GM12878 (cell line): Measurements from ENCODE around the gene NECTIN1. TPM values are rescaled to one million over a fixed set of nuclear protein-coding genes. Genes with fewer than 3 reads are reported as not detected.

Source experiments
- ATAC-seq: fragments of 200-7000 bp; cut with Tn5 transposase; 3 replicates; pipeline ENCODE4 v1.9.1; 2020; ENCODE audit warnings: mild to moderate bottlenecking, moderate library complexity
- BruUV-seq: library from RNA; stranded (reverse); fragments of 400-500 nt; replicated peaks from 2 replicates; lab custom pipeline; 2021; lab: Mats Ljungman, UMichigan
- CTCF ChIA-PET: fragments of 300-600 bp; sonication (Branson Sonifier 250); formaldehyde crosslinking; extraction: SDS; loops from one replicate; lab custom pipeline; 2021; ENCODE audit warnings: inconsistent platforms; lab: Yijun Ruan, JAX
- POLR2A ChIA-PET: fragments of 350-600 bp; formaldehyde crosslinking; extraction: SDS; loops from one replicate; lab custom pipeline; 2021; ENCODE audit warnings: inconsistent platforms; lab: Charles Lee
- RAD21 ChIA-PET: fragments of 300-600 bp; sonication (Branson Sonifier 250); formaldehyde crosslinking; loops from one replicate; lab custom pipeline; 2023; ENCODE audit warnings: antibody characterized with exemption; ENCODE audit not compliant: unreplicated experiment; lab: Charles Lee
- SMC1A ChIA-PET: fragments of 300-600 bp; sonication (Branson Sonifier 250); formaldehyde crosslinking; loops from one replicate; lab custom pipeline; 2023; ENCODE audit not compliant: unreplicated experiment, uncharacterized antibody; lab: Charles Lee
- DNase-seq: peaks from one replicate; pipeline ENCODE4 v3.0.0-alpha.2; 2011; ENCODE audit warnings: low read depth, low spot score
- FAIRE-seq: peaks from 3 replicates; lab custom pipeline; 2011; peaks lifted over from hg19 to GRCh38; lab: Jason Lieb, UNC
- H2AFZ ChIP-seq: 2 replicates; pipeline ENCODE4 v1.6.0; 2011; ENCODE audit warnings: low read depth, low read length, control low read depth; ENCODE audit not compliant: control insufficient read depth
- H3K27ac ChIP-seq: 2 replicates; pipeline ENCODE4 v1.5.1; 2011; ENCODE audit warnings: control low read depth; ENCODE audit not compliant: control insufficient read depth, insufficient read depth
- H3K27me3 ChIP-seq, 2 experiments: replicated peaks in 1 of 2; 2 replicates each; pipeline versions ENCODE4 v1.6.0 to v1.6.1; 2011; ENCODE audit warnings: low read length in 1 of 2; ENCODE audit not compliant: control insufficient read depth in 2 of 2, insufficient read depth in 2 of 2
- H3K36me3 ChIP-seq, 2 experiments: 2 replicates each; pipeline ENCODE4 v1.5.1; 2011; ENCODE audit warnings: low read length in 1 of 2; ENCODE audit not compliant: control insufficient read depth in 2 of 2, insufficient read depth in 2 of 2
- H3K4me1 ChIP-seq: 2 replicates; pipeline ENCODE4 v1.6.1; 2011; ENCODE audit warnings: mild to moderate bottlenecking, low read length, moderate library complexity, mixed read lengths; ENCODE audit not compliant: control insufficient read depth, insufficient read depth
- H3K4me2 ChIP-seq: 2 replicates; pipeline ENCODE4 v1.6.0; 2011; ENCODE audit warnings: control low read depth; ENCODE audit not compliant: control insufficient read depth, insufficient read depth
- H3K4me3 ChIP-seq: fragments of 200-600 bp; sonication (generic); 2 replicates; pipeline ENCODE4 v1.5.1; 2016
- H3K79me2 ChIP-seq: 2 replicates; pipeline ENCODE4 v1.6.0; 2011; ENCODE audit warnings: low read length; ENCODE audit not compliant: control insufficient read depth, insufficient read depth
- H3K9ac ChIP-seq: 2 replicates; pipeline ENCODE4 v1.8.0; 2011; ENCODE audit warnings: low read length, control low read depth, mixed read lengths; ENCODE audit not compliant: control insufficient read depth, insufficient read depth
- H3K9me3 ChIP-seq: replicated peaks from 3 replicates; pipeline ENCODE4 v1.5.1; 2011; ENCODE audit warnings: mild to moderate bottlenecking, low read length; ENCODE audit not compliant: control insufficient read depth, insufficient read depth
- H4K20me1 ChIP-seq: 2 replicates; pipeline ENCODE4 v1.6.0; 2011; ENCODE audit not compliant: control insufficient read depth, insufficient read depth
- CBX3 ChIP-seq: fragments of 200-600 bp; sonication (generic); IDR thresholded peaks from 2 replicates; pipeline ENCODE4 v1.6.1; 2016; ENCODE audit warnings: low read depth, borderline replicate concordance
- ELK1 ChIP-seq: IDR thresholded peaks from 2 replicates; pipeline ENCODE4 v1.6.1; 2012; ENCODE audit warnings: low read depth, low read length, improper control_type of control experiment
- FOS ChIP-seq: IDR thresholded peaks from 3 replicates; pipeline ENCODE4 v1.6.1; 2011; ENCODE audit warnings: borderline replicate concordance; ENCODE audit not compliant: insufficient read length; ENCODE audit errors: extremely low read depth
- FOXM1 ChIP-seq: IDR thresholded peaks from 2 replicates; pipeline ENCODE4 v1.6.1; 2012; ENCODE audit warnings: low read depth, mild to moderate bottlenecking, inconsistent platforms, low read length, moderate library complexity
- GABPA ChIP-seq: IDR thresholded peaks from 2 replicates; pipeline ENCODE4 v1.6.1; 2014; ENCODE audit warnings: antibody characterized with exemption, low read depth, mild to moderate bottlenecking, inconsistent platforms
- KDM1A ChIP-seq: fragments of 200-600 bp; sonication (generic); IDR thresholded peaks from 2 replicates; pipeline ENCODE4 v1.6.1; 2016; ENCODE audit warnings: borderline replicate concordance
- LARP7 ChIP-seq: fragments of 450-650 bp; IDR thresholded peaks from 2 replicates; pipeline ENCODE4 v1.6.1; 2017; ENCODE audit warnings: mild to moderate bottlenecking
- POLR2AphosphoS2 ChIP-seq: IDR thresholded peaks from 2 replicates; pipeline ENCODE4 v1.6.1; 2011; ENCODE audit warnings: low read depth, mild to moderate bottlenecking, low read length, improper control_type of control experiment, moderate library complexity
- POLR2AphosphoS5 ChIP-seq: IDR thresholded peaks from 2 replicates; pipeline ENCODE4 v1.6.1; 2011; ENCODE audit warnings: mild to moderate bottlenecking, low read length, inconsistent platforms
- POU2F2 ChIP-seq: IDR thresholded peaks from 3 replicates; pipeline ENCODE4 v1.6.1; 2011; ENCODE audit warnings: low read depth, mild to moderate bottlenecking, low read length, borderline replicate concordance
- RAD21 ChIP-seq: IDR thresholded peaks from 2 replicates; pipeline ENCODE4 v1.6.1; 2011; ENCODE audit warnings: mild to moderate bottlenecking, low read depth, low read length, moderate library complexity; ENCODE audit not compliant: insufficient read depth
- RB1 ChIP-seq: fragments of 450-650 bp; formaldehyde crosslinking; IDR thresholded peaks from 2 replicates; pipeline ENCODE4 v1.6.1; 2017; ENCODE audit warnings: mild to moderate bottlenecking, borderline replicate concordance
- SMARCA5 ChIP-seq: fragments of 450-650 bp; IDR thresholded peaks from 2 replicates; pipeline ENCODE4 v1.6.1; 2017; ENCODE audit warnings: mild to moderate bottlenecking
- SUPT20H ChIP-seq: IDR thresholded peaks from 2 replicates; pipeline ENCODE4 v1.6.1; 2011; ENCODE audit warnings: low read depth, mild to moderate bottlenecking, low read length, moderate library complexity, borderline replicate concordance; ENCODE audit not compliant: control insufficient read depth
- TCF12 ChIP-seq: IDR thresholded peaks from 2 replicates; pipeline ENCODE4 v1.6.1; 2011; ENCODE audit warnings: low read depth, mild to moderate bottlenecking, low read length
- TCF7 ChIP-seq: IDR thresholded peaks from 2 replicates; pipeline ENCODE4 v1.6.1; 2014; ENCODE audit warnings: antibody characterized with exemption, borderline replicate concordance
- WRNIP1 ChIP-seq: IDR thresholded peaks from 2 replicates; pipeline ENCODE4 v1.6.1; 2011; ENCODE audit warnings: low read depth, low read length, improper control_type of control experiment, borderline replicate concordance
- ZNF687 ChIP-seq: fragments of 450-650 bp; IDR thresholded peaks from 2 replicates; pipeline ENCODE4 v1.6.1; 2017; ENCODE audit warnings: mild to moderate bottlenecking, moderate library complexity
- WGBS: methylation state at CpG from one replicate; pipeline ENCODE4 v1.1.6; 2016; ENCODE audit warnings: low lambda C conversion rate; ENCODE audit not compliant: insufficient replicate concordance, insufficient coverage; ENCODE audit errors: missing lambda C conversion rate; 5-methylcytosine and 5-hydroxymethylcytosine counted together
- in situ Hi-C: fragments of 300-500 bp; cut with MboI; formaldehyde crosslinking; loops from 9 replicates; pipeline ENCODE4 v1.14.3; 2018; ENCODE audit warnings: mixed read lengths
- intact Hi-C: fragments of 100-400 bp; cut with micrococcal nuclease; formaldehyde crosslinking; loops from one replicate; pipeline ENCODE4 v1.14.2; 2022; ENCODE audit not compliant: unreplicated experiment
- polyA plus RNA-seq, 11 experiments: library from polyadenylated mRNA; depleted of rRNA in 4 of 11; unstranded in 6 of 11; stranded (reverse) in 5 of 11; fragments of >200 nt; fragmentation: Nextera tagmentation in 4 of 11; fragmentation: Illumina TruSeq in 1 of 11; extraction: Ambion mirVana in 4 of 11; extraction: Trizol in 1 of 11; gene quantifications; 1 replicate in 1 of 11; 2 replicates in 10 of 11; pipeline versions ENCODE4 v1.2.1 to v1.2.3, GENCODE V29; 2011 to 2016; ENCODE audit warnings: inconsistent platforms in 2 of 11, missing spikeins in 2 of 11, low read depth in 1 of 11
- total RNA-seq, 4 experiments: library from RNA; depleted of rRNA in 3 of 4; stranded (reverse); fragments of >200 nt in 3 of 4; fragmentation: Illumina TruSeq in 1 of 4; extraction: Trizol in 1 of 4; gene quantifications; 2 replicates each; pipeline versions ENCODE4 v1.2.1 to v1.2.3, GENCODE V29; 2013 to 2021

Gene NECTIN1
- total and polyA plus RNA-seq, 10 of the 15 experiments (the other 5 are each of a cell fraction or from before 2014, with no cell fraction given) = 0.97 to 9.2 (median 2.3) TPM

DNA sequence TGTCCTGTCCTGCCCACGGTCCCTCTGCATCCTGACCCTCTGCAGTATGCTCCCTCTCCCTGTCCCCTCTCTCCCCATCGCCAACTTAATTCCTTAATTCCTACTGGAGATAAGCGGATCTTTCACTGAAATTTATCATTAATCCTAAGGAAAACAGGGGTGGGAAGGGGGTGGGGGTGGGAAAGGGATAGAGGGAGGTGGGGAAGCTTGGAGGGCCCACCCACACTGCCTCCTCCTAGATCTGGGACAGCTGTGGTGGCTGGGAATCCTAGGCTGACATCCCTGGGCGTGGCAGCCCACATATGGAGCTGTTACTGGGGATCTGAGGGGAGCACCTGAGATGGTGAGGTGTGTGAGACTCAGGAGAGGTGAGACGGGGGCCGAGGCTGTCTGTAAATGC lies 14.4 kb downstream of the NECTIN1 start (continued):
- TF ChIP-seq CBX3 = no peak
- TF ChIP-seq, all 136 proteins: peak for 0

GRCh38 chr11:119714189-119714588 lies 14.8 kb downstream of the NECTIN1 start:
- Histone ChIP-seq H3K79me2 (no peaks in the 10 kb centered on the region), H3K36me3 (no peaks in the 10 kb centered on the region), H3K4me2 (no peak overlapping the region), H3K4me3 (no peak overlapping the region), H2AFZ (no peak overlapping the region), H3K9me3 (no peaks in the 10 kb centered on the region), H3K27me3 (no peaks in the 10 kb centered on the region), H3K4me1 (peaks cover 8% of the 10 kb centered on the region), H4K20me1 (no peaks in the 10 kb centered on the region), H3K9ac (no peak overlapping the region), H3K27ac (no peak overlapping the region)
- intact Hi-C loops = no loop called here
- in situ Hi-C loops = no loop called here
- POLR2A ChIA-PET = interaction anchor here (0.9 kb wide), 1 partner anchor 55 kb away, joined by 3 read pairs; no protein-coding TSS in a partner anchor
- 49% methylated on average over 8 of the region's 8 CpGs for WGBS
- no peak for TF ChIP-seq POLR2AphosphoS2
- no peak for TF ChIP-seq RB1
- TF ChIP-seq ZNF687 = no peak
- TF ChIP-seq WRNIP1 = no peak
- no peak for TF ChIP-seq RAD21
- no peak for TF ChIP-seq ELK1
- no peak for TF ChIP-seq LARP7
- no peak for TF ChIP-seq CBX3
- no peak for TF ChIP-seq TCF12
- no peak for TF ChIP-seq POLR2AphosphoS5
- no peak for TF ChIP-seq POU2F2
- no peak for TF ChIP-seq SUPT20H
- no peak for TF ChIP-seq FOS
- no peak for TF ChIP-seq GABPA
- TF ChIP-seq FOXM1 = no peak
- no peak for TF ChIP-seq TCF7
- TF ChIP-seq SMARCA5 = no peak
- TF ChIP-seq KDM1A = no peak
- FAIRE-seq (no peak), DNase-seq (no peak), ATAC-seq (no peak)
- CTCF ChIA-PET = interaction anchor here (0.9 kb wide), 1 partner anchor 9 kb away, joined by 3 read pairs; no protein-coding TSS in a partner anchor
- RAD21 ChIA-PET = no interaction called here
- BruUV-seq = no TSS peak
- SMC1A ChIA-PET = interaction anchor here (1.1 kb wide), 1 partner anchor 20 kb away, joined by 3 read pairs; no protein-coding TSS in a partner anchor
